Right atrium auricular region (tissue), 2 donors: ENCODE measurements around the gene AKAP17A. TPM values are rescaled to one million over a fixed set of nuclear protein-coding genes. Genes with fewer than 3 reads are reported as not detected.

Source experiments
- DNase-seq: peaks from one replicate; pipeline ENCODE4 v3.0.0-alpha.2; 2019; ENCODE audit warnings: low spot score
- H3K27ac ChIP-seq, 2 donors: fragments of 200-600 bp; sonication (generic); 1 replicate in 1 of 2; 2 replicates in 1 of 2; pipeline ENCODE4 v1.5.1; 2016 to 2019
- H3K27me3 ChIP-seq, 2 donors: fragments of 200-600 bp; sonication (generic); one replicate each; pipeline versions ENCODE4 v1.5.1 to v1.6.0; 2017 to 2019
- H3K36me3 ChIP-seq: fragments of 200-600 bp; sonication (generic); one replicate; pipeline ENCODE4 v1.5.1; 2016
- H3K4me1 ChIP-seq, 2 donors: fragments of 200-600 bp; sonication (generic); one replicate each; pipeline versions ENCODE4 v1.5.1 to v1.6.0; 2017 to 2019
- H3K4me3 ChIP-seq, 2 donors: fragments of 200-600 bp; sonication (generic); 1 replicate in 1 of 2; 2 replicates in 1 of 2; pipeline ENCODE4 v1.5.1; 2017 to 2019; ENCODE audit warnings: mild to moderate bottlenecking in 1 of 2, moderate library complexity in 1 of 2
- H3K9me3 ChIP-seq, 2 donors: fragments of 200-600 bp; sonication (generic); one replicate each; pipeline ENCODE4 v1.5.1; 2019
- total RNA-seq, 2 donors: library from RNA; depleted of rRNA; stranded (reverse); fragments of >200 nt; gene quantifications; one replicate each; pipeline ENCODE4 v1.1.0, GENCODE V29; 2016
- TF ChIP-seq, protein P1 (sequence below), 2 donors: fragments of 200-600 bp; sonication (generic); IDR thresholded peaks; one replicate each; pipeline ENCODE4 v1.5.1; 2019; ENCODE audit warnings: antibody characterized with exemption in 2 of 2

Gene AKAP17A
- 10 to 100 TPM; 16.0 to 19.3 TPM for total RNA-seq

- H3K4me1 ChIP-seq: peaks cover 0 to 17% of the 10 kb centered on the region in 2 donors
- H3K27ac ChIP-seq: peak within 1 kb of the TSS; percentile 77 to 88
- H3K9me3 ChIP-seq: no peaks in the 10 kb centered on the region
- TF ChIP-seq, protein P1, sequence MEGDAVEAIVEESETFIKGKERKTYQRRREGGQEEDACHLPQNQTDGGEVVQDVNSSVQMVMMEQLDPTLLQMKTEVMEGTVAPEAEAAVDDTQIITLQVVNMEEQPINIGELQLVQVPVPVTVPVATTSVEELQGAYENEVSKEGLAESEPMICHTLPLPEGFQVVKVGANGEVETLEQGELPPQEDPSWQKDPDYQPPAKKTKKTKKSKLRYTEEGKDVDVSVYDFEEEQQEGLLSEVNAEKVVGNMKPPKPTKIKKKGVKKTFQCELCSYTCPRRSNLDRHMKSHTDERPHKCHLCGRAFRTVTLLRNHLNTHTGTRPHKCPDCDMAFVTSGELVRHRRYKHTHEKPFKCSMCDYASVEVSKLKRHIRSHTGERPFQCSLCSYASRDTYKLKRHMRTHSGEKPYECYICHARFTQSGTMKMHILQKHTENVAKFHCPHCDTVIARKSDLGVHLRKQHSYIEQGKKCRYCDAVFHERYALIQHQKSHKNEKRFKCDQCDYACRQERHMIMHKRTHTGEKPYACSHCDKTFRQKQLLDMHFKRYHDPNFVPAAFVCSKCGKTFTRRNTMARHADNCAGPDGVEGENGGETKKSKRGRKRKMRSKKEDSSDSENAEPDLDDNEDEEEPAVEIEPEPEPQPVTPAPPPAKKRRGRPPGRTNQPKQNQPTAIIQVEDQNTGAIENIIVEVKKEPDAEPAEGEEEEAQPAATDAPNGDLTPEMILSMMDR (IDR thresholded peaks at IDR 0.05): no peak
- H3K4me3 ChIP-seq: peak within 1 kb of the TSS; percentile 97 to 99
- peak; percentile 95 for DNase-seq
- H3K27me3 ChIP-seq: no peaks in the 10 kb centered on the region
- peaks cover 29% of the 10 kb centered on the region for H3K36me3 ChIP-seq
Measured at GRCh38 chrX:1591102-1591862, at the start of gene AKAP17A. Gene AKAP17A, plus strand, starts transcription at chrX:1591604. Its CDS starts 1,859 bp downstream, at chrX:1593463.

DNA sequence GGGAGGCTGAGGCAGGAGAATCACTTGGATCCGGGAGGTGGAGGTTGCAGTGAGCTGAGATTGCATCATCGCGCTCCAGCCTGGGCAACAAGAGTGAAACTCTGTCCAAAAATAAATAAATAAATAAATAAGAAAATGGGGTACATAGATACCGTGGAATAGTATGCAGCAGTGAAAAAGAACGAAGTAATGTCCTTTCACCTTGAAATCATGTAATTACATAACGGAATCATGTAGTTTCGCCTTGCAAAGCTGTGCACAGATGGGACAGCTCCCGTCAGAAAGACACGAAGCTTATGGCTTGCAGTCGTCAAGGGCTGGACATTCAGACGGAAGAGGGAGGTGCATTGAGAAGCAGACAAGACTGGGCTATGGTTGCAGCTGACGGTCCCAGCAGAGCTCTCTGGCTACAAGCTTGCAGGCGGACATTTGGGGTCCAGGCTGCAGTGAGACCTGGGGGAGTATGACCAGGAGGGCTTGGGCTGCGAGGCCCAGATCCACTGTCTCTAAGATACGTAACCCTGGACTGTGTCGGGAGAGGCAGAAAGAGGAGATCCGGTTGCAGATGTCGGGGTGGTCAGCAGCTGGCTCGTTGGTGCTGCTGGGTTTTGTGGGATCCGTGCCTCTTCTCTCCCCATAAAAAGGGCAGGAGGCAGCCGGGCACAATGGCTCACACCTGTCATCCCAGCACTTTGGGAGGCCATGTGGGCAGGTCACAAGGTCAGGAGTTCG is 48.2 kb upstream of the AKAP17A start:
- TF ChIP-seq, protein P1 (IDR thresholded peaks at IDR 0.05): no peak
- no peak overlapping the region for H3K27ac ChIP-seq
- peak; percentile 7 for DNase-seq

DNA sequence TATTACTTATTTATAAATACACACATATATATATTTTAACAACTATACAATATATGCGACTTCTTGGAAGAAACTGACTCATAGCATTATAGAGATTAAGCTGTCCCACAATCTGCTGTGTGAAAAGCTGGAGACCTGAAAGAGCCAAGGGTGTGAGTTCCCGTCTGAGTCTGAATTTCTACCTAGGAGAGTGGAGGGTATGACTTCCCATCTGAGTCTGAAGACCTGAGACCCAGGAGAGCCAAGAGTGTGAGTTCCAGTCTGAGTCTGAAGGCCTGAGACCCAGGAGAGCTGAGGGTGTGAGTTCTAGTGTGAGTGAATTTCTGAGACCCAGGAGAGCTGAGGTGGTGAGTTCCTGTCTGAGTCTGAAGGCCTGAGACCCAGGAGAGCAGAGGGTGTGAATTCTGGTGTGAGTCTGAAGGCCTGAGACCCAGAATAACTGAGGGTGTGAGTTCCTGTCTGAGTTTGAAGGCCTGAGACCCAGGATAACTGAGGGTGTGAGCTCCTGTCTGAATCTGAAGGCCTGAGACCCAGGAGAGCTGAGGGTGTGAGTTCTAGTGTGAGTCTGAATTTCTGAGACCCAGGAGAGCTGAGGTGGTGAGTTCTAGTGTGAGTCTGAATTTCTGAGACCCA is 45.5 kb upstream of the AKAP17A start:
- Histone ChIP-seq H3K9me3 (no peaks in the 10 kb centered on the region), H3K36me3 (no peaks in the 10 kb centered on the region), H3K4me3 (no peak overlapping the region), H3K27me3 (no peaks in the 10 kb centered on the region), H3K27ac (no peak overlapping the region), H3K4me1 (peaks cover 0 to 4% of the 10 kb centered on the region in 2 donors)
- TF ChIP-seq, protein P1 (IDR thresholded peaks at IDR 0.05): no peak
- peak; percentile 18 for DNase-seq

More for the DNA sequence above, 48.2 kb upstream of the AKAP17A start:
- Histone ChIP-seq H3K9me3 (no peaks in the 10 kb centered on the region), H3K4me1 (peaks cover 0 to 4% of the 10 kb centered on the region in 2 donors), H3K27me3 (no peaks in the 10 kb centered on the region), H3K36me3 (no peaks in the 10 kb centered on the region), H3K4me3 (no peak overlapping the region)

DNA sequence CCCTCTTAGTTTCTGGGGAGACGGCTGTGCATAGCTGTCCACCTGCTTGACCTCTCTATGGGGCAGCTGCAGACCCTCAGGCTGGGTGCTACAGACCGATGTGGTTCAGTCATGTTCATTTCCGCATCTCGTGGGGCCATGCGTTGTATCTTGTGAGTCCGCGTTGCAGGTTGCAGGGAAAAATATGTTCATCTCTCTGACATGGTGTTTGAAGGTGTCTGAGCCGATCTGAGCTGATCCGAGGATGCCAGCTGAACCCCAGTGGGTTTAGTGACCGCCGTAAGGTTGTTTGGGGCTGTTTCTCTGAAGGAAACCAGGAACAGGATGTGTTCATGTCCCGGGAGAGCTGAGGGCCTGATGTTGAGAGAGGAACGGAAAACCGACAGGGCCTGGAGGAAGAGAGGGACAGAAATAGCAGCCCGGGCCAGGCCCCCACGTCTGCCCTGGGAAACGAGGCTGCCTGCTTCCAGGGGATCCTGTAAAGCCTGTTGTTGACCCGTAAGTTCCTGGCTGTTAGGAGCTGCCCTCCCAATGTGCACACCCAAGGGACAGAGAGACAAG is 44.6 kb upstream of the AKAP17A start:
- peak; percentile 54 for DNase-seq
- peaks cover 0 to under 1% of the 10 kb centered on the region in 2 donors for H3K9me3 ChIP-seq
- no peaks in the 10 kb centered on the region for H3K36me3 ChIP-seq
- no peaks in the 10 kb centered on the region for H3K27me3 ChIP-seq
- TF ChIP-seq, protein P1 (IDR thresholded peaks at IDR 0.05): no peak
- peak overlapping the region in 1 of 2 donors; percentile 27 for H3K27ac ChIP-seq
- H3K4me1 ChIP-seq: peaks cover 0 to 4% of the 10 kb centered on the region in 2 donors
- H3K4me3 ChIP-seq: no peak overlapping the region

- H3K27ac ChIP-seq: no peak overlapping the region
- no peak for DNase-seq
- no peaks in the 10 kb centered on the region for H3K36me3 ChIP-seq
- H3K27me3 ChIP-seq: no peaks in the 10 kb centered on the region
- peaks cover 0 to 4% of the 10 kb centered on the region in 2 donors for H3K4me1 ChIP-seq
- TF ChIP-seq, protein P1 (IDR thresholded peaks at IDR 0.05): no peak
- H3K9me3 ChIP-seq: peaks cover 0 to 9% of the 10 kb centered on the region in 2 donors
- H3K4me3 ChIP-seq: no peak overlapping the region
Measured at GRCh38 chrX:1551959-1552546, 39.4 kb upstream of the AKAP17A start.
